SK-N-SH treated with all-trans-retinoic acid at 6 μM for 48 hours (cell line): Measurements from ENCODE around the gene CASTOR1.

ENCODE experiments used
- CSDC2 ChIP-seq: fragments of 250-450 bp; sonication (Bioruptor Pico); IDR thresholded peaks from 2 replicates; pipeline ENCODE4 v1.5.0; 2020; ENCODE audit warnings: mild to moderate bottlenecking, moderate library complexity
- OSR1 ChIP-seq: fragments of 250-450 bp; sonication (Bioruptor Pico); IDR thresholded peaks from 2 replicates; pipeline ENCODE4 v1.8.0; 2022; ENCODE audit warnings: moderate library complexity, mild to moderate bottlenecking, inconsistent platforms
- PPARA ChIP-seq: fragments of 250-450 bp; sonication (Bioruptor Pico); IDR thresholded peaks from 2 replicates; pipeline ENCODE4 v1.5.0; 2020; ENCODE audit warnings: mild to moderate bottlenecking, borderline replicate concordance
- RARB ChIP-seq: fragments of 250-450 bp; sonication (Bioruptor Pico); IDR thresholded peaks from 2 replicates; pipeline ENCODE4 v1.8.0; 2021; ENCODE audit warnings: mild to moderate bottlenecking, moderate library complexity
- TOX ChIP-seq: fragments of 250-450 bp; sonication (Bioruptor Pico); IDR thresholded peaks from 2 replicates; pipeline ENCODE4 v1.8.0; 2021; ENCODE audit warnings: mild to moderate bottlenecking, moderate library complexity, borderline replicate concordance
- ZFP3 ChIP-seq: fragments of 250-450 bp; sonication (Bioruptor Pico); IDR thresholded peaks from 2 replicates; pipeline ENCODE4 v1.5.0; 2020; ENCODE audit warnings: mild to moderate bottlenecking, moderate library complexity
- ZFP30 ChIP-seq: fragments of 450-650 bp; formaldehyde crosslinking; IDR thresholded peaks from 2 replicates; pipeline ENCODE4 v1.5.0; 2022; ENCODE audit warnings: mild to moderate bottlenecking, moderate library complexity
- ZNF565 ChIP-seq: fragments of 450-650 bp; formaldehyde crosslinking; conservative IDR thresholded peaks from 2 replicates; pipeline ENCODE4 v1.5.0; 2020; ENCODE audit warnings: low read depth, mild to moderate bottlenecking, moderate library complexity
- TF ChIP-seq, protein P1 (sequence below): fragments of 250-450 bp; sonication (Bioruptor Pico); IDR thresholded peaks from 2 replicates; pipeline ENCODE4 v1.5.0; 2020; ENCODE audit warnings: mild to moderate bottlenecking, moderate library complexity
- TF ChIP-seq, protein P2 (sequence below): fragments of 250-450 bp; sonication (Bioruptor Pico); IDR thresholded peaks from 2 replicates; pipeline ENCODE4 v1.8.0; 2020; ENCODE audit warnings: mild to moderate bottlenecking, moderate library complexity, borderline replicate concordance
- TF ChIP-seq, protein P3 (sequence below): fragments of 250-450 bp; sonication (Bioruptor Pico); IDR thresholded peaks from 2 replicates; pipeline ENCODE4 v1.5.1; 2020; ENCODE audit warnings: low read depth, mild to moderate bottlenecking, moderate library complexity

DNA sequence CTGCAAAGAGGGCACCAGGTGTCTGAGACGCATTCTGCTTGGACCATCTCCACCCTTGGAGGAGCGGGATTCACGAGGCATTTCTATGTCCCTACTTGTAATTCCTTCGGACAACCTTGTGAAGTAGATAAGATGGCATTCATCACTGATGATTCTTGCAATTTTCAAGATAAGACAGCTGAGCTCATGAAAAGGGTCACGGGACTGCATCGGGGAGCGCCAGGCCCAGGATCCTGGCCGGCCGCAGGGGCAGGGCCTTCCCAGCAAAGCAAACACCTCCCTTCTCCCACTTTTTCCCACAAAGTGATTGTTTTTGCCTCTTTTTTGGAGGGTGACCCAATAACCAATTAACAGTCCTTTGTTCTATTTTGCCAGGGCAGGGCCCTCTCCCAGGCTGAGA is 51.2 kb downstream of the CASTOR1 start:
- TF ChIP-seq ZFP30 (CRISPR knock-in tag): no peak
- TF ChIP-seq, protein P1, sequence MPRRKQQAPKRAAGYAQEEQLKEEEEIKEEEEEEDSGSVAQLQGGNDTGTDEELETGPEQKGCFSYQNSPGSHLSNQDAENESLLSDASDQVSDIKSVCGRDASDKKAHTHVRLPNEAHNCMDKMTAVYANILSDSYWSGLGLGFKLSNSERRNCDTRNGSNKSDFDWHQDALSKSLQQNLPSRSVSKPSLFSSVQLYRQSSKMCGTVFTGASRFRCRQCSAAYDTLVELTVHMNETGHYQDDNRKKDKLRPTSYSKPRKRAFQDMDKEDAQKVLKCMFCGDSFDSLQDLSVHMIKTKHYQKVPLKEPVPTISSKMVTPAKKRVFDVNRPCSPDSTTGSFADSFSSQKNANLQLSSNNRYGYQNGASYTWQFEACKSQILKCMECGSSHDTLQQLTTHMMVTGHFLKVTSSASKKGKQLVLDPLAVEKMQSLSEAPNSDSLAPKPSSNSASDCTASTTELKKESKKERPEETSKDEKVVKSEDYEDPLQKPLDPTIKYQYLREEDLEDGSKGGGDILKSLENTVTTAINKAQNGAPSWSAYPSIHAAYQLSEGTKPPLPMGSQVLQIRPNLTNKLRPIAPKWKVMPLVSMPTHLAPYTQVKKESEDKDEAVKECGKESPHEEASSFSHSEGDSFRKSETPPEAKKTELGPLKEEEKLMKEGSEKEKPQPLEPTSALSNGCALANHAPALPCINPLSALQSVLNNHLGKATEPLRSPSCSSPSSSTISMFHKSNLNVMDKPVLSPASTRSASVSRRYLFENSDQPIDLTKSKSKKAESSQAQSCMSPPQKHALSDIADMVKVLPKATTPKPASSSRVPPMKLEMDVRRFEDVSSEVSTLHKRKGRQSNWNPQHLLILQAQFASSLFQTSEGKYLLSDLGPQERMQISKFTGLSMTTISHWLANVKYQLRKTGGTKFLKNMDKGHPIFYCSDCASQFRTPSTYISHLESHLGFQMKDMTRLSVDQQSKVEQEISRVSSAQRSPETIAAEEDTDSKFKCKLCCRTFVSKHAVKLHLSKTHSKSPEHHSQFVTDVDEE (CRISPR knock-in tag): no peak
- no peak for TF ChIP-seq RARB
- TF ChIP-seq, protein P2, sequence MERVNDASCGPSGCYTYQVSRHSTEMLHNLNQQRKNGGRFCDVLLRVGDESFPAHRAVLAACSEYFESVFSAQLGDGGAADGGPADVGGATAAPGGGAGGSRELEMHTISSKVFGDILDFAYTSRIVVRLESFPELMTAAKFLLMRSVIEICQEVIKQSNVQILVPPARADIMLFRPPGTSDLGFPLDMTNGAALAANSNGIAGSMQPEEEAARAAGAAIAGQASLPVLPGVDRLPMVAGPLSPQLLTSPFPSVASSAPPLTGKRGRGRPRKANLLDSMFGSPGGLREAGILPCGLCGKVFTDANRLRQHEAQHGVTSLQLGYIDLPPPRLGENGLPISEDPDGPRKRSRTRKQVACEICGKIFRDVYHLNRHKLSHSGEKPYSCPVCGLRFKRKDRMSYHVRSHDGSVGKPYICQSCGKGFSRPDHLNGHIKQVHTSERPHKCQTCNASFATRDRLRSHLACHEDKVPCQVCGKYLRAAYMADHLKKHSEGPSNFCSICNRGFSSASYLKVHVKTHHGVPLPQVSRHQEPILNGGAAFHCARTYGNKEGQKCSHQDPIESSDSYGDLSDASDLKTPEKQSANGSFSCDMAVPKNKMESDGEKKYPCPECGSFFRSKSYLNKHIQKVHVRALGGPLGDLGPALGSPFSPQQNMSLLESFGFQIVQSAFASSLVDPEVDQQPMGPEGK (CRISPR knock-in tag): no peak
- TF ChIP-seq CSDC2 (CRISPR knock-in tag): no peak
- no peak for TF ChIP-seq ZNF565
- TF ChIP-seq ZFP3 (CRISPR knock-in tag): no peak
- TF ChIP-seq OSR1 (CRISPR knock-in tag): no peak
- no peak for TF ChIP-seq PPARA (CRISPR knock-in tag)
- no peak for TF ChIP-seq TOX (CRISPR knock-in tag)
- TF ChIP-seq, protein P3, sequence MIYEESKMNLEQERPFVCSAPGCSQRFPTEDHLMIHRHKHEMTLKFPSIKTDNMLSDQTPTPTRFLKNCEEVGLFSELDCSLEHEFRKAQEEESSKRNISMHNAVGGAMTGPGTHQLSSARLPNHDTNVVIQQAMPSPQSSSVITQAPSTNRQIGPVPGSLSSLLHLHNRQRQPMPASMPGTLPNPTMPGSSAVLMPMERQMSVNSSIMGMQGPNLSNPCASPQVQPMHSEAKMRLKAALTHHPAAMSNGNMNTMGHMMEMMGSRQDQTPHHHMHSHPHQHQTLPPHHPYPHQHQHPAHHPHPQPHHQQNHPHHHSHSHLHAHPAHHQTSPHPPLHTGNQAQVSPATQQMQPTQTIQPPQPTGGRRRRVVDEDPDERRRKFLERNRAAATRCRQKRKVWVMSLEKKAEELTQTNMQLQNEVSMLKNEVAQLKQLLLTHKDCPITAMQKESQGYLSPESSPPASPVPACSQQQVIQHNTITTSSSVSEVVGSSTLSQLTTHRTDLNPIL (CRISPR knock-in tag): no peak
